RWPE2 (cell line): ENCODE data around the gene ARPC4.

ENCODE experiments used
- ATAC-seq: fragments of 200-7000 bp; cut with Tn5 transposase; 3 replicates; pipeline ENCODE4 v1.9.1; 2021; ENCODE audit warnings: low read depth
- DNase-seq: peaks from one replicate; pipeline ENCODE4 v3.0.0-alpha.2; 2020; ENCODE audit warnings: low spot score
- H3K27ac ChIP-seq: fragments of 450-650 bp; 2 replicates; pipeline ENCODE4 v1.5.1; 2017; ENCODE audit warnings: mild to moderate bottlenecking; ENCODE audit not compliant: poor library complexity, severe bottlenecking
- H3K27me3 ChIP-seq: fragments of 250-450 bp; sonication (Bioruptor Pico); 2 replicates; pipeline ENCODE4 v1.5.1; 2021; ENCODE audit warnings: mild to moderate bottlenecking, moderate library complexity; ENCODE audit not compliant: insufficient read depth, poor library complexity, severe bottlenecking
- H3K36me3 ChIP-seq: fragments of 250-450 bp; sonication (Bioruptor Pico); 2 replicates; pipeline ENCODE4 v1.5.1; 2020; ENCODE audit warnings: low read depth, mild to moderate bottlenecking, moderate library complexity
- H3K4me1 ChIP-seq: fragments of 250-450 bp; sonication (Bioruptor Pico); 2 replicates; pipeline ENCODE4 v1.5.1; 2021; ENCODE audit warnings: mild to moderate bottlenecking, moderate library complexity; ENCODE audit not compliant: insufficient read depth, poor library complexity, severe bottlenecking
- H3K4me3 ChIP-seq: fragments of 250-450 bp; sonication (Bioruptor Pico); 2 replicates; pipeline ENCODE4 v1.5.1; 2021; ENCODE audit warnings: mild to moderate bottlenecking, moderate library complexity; ENCODE audit not compliant: severe bottlenecking
- H3K9me3 ChIP-seq: fragments of 250-450 bp; sonication (Bioruptor Pico); 2 replicates; pipeline ENCODE4 v1.5.1; 2021; ENCODE audit warnings: mild to moderate bottlenecking, moderate library complexity; ENCODE audit not compliant: severe bottlenecking
- TF ChIP-seq, protein P1 (sequence below): fragments of 450-650 bp; IDR thresholded peaks from one replicate; pipeline ENCODE4 v1.5.1; 2017; ENCODE audit warnings: mild to moderate bottlenecking, moderate library complexity; ENCODE audit not compliant: poor library complexity, severe bottlenecking

ARPC4 gene

DNA sequence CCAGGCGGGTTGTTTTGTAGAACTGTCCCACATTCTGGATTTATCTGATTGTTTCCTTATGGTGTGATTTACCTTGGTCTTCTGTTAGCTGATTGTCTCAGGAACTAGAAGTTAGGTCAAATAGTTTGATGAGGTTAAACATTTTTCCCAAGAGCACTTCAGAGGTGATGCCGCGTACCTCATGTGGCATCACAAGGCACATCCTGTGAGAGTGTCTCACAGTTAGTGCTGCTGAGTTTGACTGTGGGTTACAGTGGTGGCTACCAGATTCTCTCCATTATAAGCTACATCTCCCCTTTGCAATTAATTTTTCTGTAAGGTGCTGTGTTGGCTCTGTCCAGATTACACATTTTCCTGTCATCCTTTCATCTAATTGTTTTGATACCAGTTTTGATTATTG, 38.4 kb downstream of the ARPC4 start:
- peaks cover 5% of the 10 kb centered on the region for H3K36me3 ChIP-seq
- no peak for DNase-seq
- ATAC-seq, result no peak
- H3K4me1 ChIP-seq, result no peaks in the 10 kb centered on the region
- TF ChIP-seq, protein P1, sequence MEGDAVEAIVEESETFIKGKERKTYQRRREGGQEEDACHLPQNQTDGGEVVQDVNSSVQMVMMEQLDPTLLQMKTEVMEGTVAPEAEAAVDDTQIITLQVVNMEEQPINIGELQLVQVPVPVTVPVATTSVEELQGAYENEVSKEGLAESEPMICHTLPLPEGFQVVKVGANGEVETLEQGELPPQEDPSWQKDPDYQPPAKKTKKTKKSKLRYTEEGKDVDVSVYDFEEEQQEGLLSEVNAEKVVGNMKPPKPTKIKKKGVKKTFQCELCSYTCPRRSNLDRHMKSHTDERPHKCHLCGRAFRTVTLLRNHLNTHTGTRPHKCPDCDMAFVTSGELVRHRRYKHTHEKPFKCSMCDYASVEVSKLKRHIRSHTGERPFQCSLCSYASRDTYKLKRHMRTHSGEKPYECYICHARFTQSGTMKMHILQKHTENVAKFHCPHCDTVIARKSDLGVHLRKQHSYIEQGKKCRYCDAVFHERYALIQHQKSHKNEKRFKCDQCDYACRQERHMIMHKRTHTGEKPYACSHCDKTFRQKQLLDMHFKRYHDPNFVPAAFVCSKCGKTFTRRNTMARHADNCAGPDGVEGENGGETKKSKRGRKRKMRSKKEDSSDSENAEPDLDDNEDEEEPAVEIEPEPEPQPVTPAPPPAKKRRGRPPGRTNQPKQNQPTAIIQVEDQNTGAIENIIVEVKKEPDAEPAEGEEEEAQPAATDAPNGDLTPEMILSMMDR, result no peak
- no peaks in the 10 kb centered on the region for H3K27me3 ChIP-seq
- H3K27ac ChIP-seq, result no peak overlapping the region
- H3K4me3 ChIP-seq, result no peak overlapping the region
- no peaks in the 10 kb centered on the region for H3K9me3 ChIP-seq

DNA sequence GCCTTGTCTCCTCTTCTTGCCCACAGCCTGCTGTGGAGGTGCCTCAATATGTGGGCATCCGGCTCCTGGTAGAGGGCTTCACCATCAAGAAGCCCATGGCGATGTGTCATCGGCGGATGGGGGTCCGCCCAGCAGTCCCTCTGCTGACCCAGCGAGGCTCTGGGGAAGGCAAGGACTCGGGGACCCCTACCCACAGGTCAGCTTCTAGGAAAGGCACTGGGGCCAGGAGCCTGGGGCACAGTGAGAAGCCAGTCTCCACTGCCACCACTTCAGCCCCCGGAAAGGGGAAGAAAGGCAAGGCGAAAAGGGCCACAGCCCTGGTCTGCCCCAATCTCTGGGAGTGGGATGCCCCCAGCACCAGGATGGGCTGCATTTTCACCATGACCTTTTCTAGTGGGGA, 40.2 kb downstream of the ARPC4 start:
- no peaks in the 10 kb centered on the region for H3K4me1 ChIP-seq
- H3K4me3 ChIP-seq, result no peak overlapping the region
- no peak for ATAC-seq
- no peak for DNase-seq
- no peak overlapping the region for H3K27ac ChIP-seq
- H3K27me3 ChIP-seq, result no peaks in the 10 kb centered on the region
- TF ChIP-seq, protein P1, result no peak
- peaks cover 5% of the 10 kb centered on the region for H3K36me3 ChIP-seq
- H3K9me3 ChIP-seq, result no peaks in the 10 kb centered on the region

DNA sequence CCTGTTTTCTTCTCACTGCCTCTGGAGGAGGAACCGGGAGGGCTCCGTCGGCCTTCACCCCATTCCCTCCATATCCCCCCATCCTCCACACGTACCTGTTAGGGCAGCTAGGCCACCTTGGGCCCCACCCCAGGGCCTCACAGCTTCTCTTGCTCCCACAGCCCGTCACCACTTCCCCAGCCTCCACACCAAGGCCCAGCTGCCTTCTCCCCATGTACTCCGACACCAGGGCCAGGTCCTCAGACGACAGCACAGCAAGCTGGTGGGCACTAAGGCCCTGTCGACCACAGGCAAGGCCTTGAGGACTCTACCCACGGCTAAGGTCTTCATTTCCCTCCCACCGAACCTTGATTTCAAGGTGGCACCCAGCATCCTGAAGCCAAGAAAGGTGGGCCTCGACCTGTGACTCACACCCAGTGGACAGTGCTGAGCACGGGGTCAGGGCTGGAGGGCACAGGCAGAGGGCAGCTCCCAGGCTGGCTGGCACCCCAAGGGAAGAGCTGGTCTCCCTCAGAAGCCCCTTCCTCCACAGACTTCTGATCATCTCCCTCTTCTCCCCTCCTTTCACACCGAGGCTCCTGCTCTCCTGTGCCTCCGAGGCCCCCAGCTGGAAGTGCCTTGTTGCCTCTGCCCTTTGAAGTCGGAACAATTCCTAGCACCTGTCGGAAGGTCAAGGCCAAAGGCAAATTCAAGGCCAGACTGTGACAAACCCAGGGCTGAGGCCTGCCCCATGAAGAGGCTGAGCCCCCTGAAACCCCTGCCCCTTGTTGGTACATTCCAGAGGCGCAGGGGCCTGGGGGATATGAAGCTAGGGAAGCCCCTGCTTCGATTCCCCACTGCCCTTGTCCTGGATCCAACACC, 41.9 kb downstream of the ARPC4 start:
- no peaks in the 10 kb centered on the region for H3K27me3 ChIP-seq
- peaks cover 1% of the 10 kb centered on the region for H3K36me3 ChIP-seq
- DNase-seq, result no peak
- TF ChIP-seq, protein P1, result no peak
- no peaks in the 10 kb centered on the region for H3K9me3 ChIP-seq
- H3K4me3 ChIP-seq, result no peak overlapping the region
- H3K27ac ChIP-seq, result no peak overlapping the region
- ATAC-seq, result no peak
- no peaks in the 10 kb centered on the region for H3K4me1 ChIP-seq

DNA sequence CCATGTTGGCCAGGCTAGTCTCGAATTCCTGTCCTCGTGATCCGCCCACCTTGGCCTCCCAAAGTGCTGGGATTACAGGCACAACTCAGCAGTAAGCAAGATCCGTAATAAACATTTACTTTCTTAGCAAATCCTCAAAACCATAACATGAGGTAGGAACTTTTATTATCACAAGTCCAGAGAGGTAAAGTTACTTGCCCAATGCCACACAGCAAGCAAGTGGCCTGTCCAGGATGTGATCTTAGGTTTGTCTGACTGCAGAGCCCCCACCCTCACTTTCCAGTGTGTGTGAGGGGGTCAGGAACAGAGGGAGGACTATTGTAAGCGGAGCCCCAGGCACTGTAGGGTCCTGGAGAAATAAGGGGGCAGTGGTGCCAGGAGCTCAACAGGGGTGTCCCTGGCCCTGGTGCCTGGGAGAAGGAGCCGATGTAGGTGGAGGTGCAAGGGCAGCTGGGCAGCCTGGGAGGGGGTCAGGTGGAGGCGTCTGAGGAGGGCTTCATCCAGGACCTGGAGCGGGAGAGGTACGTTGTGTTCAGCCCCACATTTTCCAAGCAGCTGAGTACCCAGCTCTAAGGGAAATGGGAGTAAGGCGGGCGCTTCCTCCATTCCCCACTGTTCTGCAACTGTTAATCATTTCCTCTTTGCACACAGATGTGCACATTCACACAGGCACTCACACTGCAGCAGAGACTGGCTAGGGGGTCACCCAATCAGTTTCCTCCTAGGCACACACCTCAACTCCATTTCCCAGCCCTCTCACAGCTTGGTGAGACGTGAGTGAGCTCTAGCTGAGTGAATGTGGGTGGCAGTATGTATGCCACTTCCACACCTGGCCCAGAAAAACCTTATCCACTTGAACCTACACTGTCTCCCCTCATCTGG, 45.1 kb downstream of the ARPC4 start:
- Histone ChIP-seq H3K9me3 (no peaks in the 10 kb centered on the region), H3K36me3 (peaks cover 30% of the 10 kb centered on the region), H3K27ac (no peak overlapping the region), H3K4me1 (peaks cover 3% of the 10 kb centered on the region), H3K4me3 (no peak overlapping the region), H3K27me3 (no peaks in the 10 kb centered on the region)
- ATAC-seq (no peak), DNase-seq (no peak)
- TF ChIP-seq, protein P1, result no peak
